TTC549 (cell line): ENCODE results near the gene TNNT1.
"Not testable (repeated sequence)": the region's sequence is repeated elsewhere in the genome, so short reads cannot be mapped to it uniquely, and the experiment has no call there.

ENCODE experiments used
- FAIRE-seq: peaks from 2 replicates; lab custom pipeline; 2012; peaks lifted over from hg19 to GRCh38; lab: Jason Lieb, UNC

TNNT1 gene

GRCh38 chr19:55109527-55110291 is 39.3 kb downstream of the TNNT1 start:
- no peak for FAIRE-seq

GRCh38 chr19:55107252-55107651 is 41.8 kb downstream of the TNNT1 start:
- FAIRE-seq: not testable (repeated sequence)

- no peak for FAIRE-seq
Measured at GRCh38 chr19:55106591-55106990, 42.4 kb downstream of the TNNT1 start.

- no peak for FAIRE-seq
Measured at GRCh38 chr19:55105237-55105636, 43.8 kb downstream of the TNNT1 start.

- FAIRE-seq: no peak
Measured at GRCh38 chr19:55103190-55103589, 45.8 kb downstream of the TNNT1 start.

- no peak for FAIRE-seq
Measured at GRCh38 chr19:55101261-55101660, 47.7 kb downstream of the TNNT1 start.

- FAIRE-seq: no peak
Measured at GRCh38 chr19:55099557-55100506, 49.2 kb downstream of the TNNT1 start.

- no peak for FAIRE-seq
Measured at GRCh38 chr19:55098716-55099556, 50.1 kb downstream of the TNNT1 start.

GRCh38 chr19:55097864-55098715 is 50.9 kb downstream of the TNNT1 start:
- FAIRE-seq: no peak

GRCh38 chr19:55096061-55096701 is 52.8 kb downstream of the TNNT1 start:
- FAIRE-seq: no peak

- FAIRE-seq: peak; percentile 9
Measured at GRCh38 chr19:55095260-55096060, 53.5 kb downstream of the TNNT1 start.

- no peak for FAIRE-seq
Measured at GRCh38 chr19:55094456-55095259, 54.3 kb downstream of the TNNT1 start.

GRCh38 chr19:55092423-55093318 is 56.3 kb downstream of the TNNT1 start:
- FAIRE-seq: no peak

GRCh38 chr19:55091955-55092354 is 57.1 kb downstream of the TNNT1 start:
- no peak for FAIRE-seq

GRCh38 chr19:55091126-55091910 is 57.7 kb downstream of the TNNT1 start:
- FAIRE-seq: no peak

GRCh38 chr19:55090564-55090963 is 58.4 kb downstream of the TNNT1 start:
- no peak for FAIRE-seq

- no peak for FAIRE-seq
Measured at GRCh38 chr19:55089342-55089944, 59.6 kb downstream of the TNNT1 start.
